Measurements from ENCODE around the gene ALDH4A1.
"Not testable (repeated sequence)": the region's sequence is repeated elsewhere in the genome, so short reads cannot be mapped to it uniquely, and the experiment has no call there.

ALDH4A1 gene

DNA sequence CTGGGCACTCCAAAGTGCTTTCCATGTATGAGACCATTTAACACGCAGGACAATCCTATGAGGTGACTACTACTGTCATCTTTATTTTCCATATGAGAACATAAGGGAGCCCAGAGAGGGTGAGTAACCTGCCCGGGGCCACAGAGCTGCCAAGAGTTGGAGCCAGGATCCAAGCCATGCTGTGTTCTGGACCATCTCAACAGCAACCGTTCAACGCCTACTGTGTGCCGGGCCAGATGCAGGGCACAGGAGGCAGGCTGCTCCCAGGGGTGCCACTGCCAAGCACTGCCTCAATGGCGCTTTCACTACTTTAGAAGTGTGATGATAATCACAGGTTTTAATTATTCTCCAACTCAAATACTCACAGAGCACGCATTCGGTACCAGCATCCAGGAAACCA lies 3.8 kb downstream of the ALDH4A1 start:
- DNase-seq: no peak

DNA sequence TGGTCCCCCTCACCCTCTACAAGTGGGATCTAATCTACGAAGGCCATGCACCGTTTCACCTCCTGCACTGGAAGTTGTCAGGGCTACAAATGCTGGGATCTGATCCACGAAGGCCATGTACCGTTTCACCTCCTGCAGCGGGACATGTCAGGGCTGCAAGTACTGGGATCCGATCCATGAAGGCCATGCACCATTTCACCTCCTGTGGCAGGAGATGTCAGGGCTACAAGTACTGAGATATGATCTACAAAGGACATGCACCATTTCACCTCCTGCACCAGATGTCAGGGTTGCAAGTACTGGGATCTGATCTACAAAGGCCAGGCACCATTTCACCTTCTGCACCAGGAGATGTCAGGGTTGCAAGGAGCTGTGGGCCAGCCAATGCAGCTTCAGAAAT lies 7.0 kb downstream of the ALDH4A1 start:
- no peak for DNase-seq

DNA sequence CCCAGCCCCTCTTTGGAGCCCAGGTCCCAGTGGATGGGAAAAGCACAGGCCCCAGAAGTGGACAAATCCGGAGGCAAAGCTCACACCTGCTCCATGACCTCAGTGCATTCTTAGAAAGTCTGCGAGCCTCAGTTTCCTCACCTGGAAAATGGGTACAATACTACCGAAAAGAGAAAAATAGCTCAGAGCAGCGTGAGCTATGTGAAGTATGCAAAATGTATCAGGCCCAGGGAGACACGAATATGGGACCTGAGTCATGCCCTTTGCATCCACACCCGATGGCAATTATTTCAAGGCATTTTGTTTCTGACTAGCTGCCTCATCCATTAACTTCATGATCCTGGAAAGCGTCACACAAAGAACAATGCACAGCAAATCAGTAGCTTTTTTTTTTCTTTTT lies 9.2 kb downstream of the ALDH4A1 start:
- DNase-seq: no peak

DNA sequence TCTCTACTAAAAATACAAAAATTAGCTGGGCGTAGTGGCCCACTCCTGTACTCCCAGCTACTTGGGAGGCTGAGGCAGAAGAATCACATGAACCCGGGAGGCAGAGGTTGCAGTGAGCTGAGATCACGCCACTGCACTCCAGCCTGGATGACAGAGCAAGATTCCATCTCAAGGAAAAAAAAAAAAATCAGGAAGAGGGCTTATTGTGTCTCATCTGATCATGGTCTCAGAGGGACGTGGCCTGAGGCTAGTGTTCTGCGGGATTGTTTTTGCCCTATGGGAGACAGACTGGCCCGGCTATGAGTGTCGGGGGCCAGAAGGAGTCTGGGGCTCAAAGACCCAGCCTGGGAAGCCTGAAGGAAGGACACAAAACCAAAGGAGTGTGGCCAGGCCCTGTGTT lies 10.5 kb downstream of the ALDH4A1 start:
- not testable (repeated sequence) for DNase-seq

DNA sequence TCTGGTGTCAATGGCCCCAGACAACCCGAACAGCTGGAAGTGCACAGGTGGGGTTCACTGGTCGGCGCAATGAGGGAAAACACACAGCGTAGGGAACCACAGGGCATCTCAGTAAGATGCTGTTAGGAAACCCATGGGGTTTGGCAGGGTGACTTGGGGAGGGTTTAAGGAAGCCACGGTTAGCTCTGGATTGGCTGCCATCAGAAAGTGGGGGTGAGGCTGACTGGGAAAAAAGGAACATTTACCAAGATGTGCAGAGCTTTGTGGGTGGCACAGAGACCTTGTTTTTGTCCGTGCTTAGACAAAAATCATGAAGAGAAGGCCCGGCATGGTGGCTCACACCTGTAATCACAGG lies 11.0 kb downstream of the ALDH4A1 start:
- no peak for DNase-seq

DNA sequence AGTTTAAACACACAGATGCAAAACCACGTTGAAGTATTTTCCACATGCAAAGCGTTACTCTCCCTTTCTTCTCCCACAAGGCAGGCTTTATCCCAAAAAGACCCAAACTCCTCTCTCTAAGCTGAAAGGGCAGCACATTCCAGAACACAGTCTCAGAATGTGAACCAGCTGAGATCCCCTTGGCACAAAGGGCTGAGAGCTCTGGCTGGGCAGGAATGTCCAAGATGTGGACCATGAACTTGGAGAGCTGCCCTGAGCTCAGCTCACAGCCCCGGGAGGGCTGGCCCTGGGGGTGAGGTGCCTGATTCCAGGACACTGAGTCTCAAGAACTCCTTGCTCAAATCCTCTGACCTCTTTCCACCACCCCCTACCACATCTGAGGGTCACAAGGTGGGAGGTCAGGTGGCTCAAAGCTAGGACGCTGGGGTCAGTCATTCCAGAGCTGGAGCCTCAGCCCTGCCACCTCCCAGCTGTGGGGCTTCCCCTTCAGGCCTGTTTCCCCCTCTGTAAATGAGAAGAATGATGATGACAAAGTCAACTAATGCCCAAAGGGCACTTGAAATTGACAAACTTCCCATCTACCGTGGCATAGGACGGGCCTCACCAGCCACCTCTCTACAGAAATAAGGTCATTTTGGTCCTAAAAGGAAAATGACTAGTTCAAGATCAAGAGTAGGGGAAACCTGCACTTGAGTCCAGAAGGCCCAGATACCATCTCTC lies 11.5 kb downstream of the ALDH4A1 start:
- DNase-seq: no peak

DNA sequence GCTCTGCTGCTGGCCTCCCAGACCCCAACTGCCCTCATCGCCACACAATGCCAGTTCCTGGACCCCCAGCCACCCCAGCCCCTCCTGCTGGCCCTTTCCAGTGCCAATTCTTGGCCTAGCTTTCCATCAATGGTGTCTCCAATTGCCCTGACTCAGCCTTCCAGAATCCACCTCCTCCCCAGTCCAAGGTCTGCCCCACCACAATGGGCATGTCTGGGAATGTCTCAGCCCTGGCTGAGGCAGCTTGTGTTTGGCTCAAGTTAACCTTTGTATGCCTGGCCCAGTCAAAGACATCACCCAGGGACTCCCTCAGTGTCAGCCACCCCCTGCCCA lies 16.4 kb downstream of the ALDH4A1 start:
- no peak for DNase-seq

DNA sequence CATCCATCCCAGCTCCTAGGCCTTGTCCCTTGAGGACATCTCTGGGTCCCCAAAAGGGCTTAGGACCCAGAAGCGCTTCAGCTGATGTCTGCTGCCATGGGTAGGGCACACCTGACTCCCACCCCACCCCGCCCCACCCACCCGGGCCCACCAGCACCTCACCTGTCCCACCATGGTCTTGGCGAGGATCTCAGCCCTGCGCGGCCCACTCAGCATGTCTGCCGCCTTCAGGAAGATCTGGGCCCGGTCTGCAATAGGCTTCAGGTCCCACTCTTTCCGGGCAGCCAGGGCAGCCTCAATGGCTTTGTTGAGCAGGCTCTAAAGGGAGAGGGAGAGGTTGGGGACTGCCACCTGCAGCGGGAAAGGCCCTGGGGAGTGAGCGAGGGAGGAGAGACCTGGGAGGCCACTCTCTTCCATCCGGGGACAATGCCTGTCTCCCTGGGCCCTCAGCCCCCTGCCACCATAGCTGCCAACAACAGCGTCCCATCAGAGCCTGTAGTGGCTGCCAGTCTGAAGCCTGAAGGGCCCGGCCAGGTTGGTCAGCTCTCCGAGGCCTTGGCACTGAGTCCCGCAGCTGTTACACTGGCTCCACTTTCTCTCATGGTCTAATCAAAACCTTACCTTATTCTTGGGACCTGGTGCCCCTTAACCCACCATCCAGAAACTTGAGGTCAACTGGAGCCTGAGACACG lies 16.9 kb downstream of the ALDH4A1 start:
- DNase-seq: no peak

DNA sequence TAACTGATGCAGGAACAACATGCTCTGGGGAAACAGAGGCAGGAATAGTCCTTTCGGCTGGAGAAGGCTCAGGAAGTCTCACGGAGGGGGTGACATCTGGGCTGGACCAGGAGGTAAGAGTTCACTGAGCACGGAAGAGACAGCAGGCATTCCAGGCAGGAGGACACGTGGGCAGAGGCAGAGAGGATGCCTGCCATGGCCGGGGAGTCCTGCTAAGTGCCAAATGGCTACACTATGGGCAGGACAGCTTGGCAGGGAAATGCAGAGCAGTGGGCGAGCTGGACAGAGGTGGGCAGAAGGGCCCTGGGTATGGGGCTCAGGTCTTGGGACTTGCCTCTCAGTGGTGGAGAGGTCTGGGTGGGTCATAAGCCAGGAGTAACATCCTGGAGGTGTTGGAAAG lies 17.6 kb downstream of the ALDH4A1 start:
- no peak for DNase-seq

DNA sequence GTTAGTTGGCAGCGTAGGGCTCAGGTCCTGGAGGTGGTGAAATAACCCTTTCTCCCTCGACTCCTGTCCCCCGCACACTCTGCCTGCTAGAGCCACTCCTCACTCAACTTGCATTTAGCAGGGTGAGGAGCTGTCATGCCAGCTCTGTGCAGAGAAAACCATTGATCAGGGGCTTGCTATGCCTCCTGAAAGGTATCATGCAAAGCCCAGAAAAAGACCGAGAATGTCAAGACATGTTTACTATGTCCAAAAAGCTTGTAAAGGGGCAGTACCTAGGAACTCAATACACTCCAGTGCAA lies 18.0 kb downstream of the ALDH4A1 start:
- DNase-seq: no peak

DNA sequence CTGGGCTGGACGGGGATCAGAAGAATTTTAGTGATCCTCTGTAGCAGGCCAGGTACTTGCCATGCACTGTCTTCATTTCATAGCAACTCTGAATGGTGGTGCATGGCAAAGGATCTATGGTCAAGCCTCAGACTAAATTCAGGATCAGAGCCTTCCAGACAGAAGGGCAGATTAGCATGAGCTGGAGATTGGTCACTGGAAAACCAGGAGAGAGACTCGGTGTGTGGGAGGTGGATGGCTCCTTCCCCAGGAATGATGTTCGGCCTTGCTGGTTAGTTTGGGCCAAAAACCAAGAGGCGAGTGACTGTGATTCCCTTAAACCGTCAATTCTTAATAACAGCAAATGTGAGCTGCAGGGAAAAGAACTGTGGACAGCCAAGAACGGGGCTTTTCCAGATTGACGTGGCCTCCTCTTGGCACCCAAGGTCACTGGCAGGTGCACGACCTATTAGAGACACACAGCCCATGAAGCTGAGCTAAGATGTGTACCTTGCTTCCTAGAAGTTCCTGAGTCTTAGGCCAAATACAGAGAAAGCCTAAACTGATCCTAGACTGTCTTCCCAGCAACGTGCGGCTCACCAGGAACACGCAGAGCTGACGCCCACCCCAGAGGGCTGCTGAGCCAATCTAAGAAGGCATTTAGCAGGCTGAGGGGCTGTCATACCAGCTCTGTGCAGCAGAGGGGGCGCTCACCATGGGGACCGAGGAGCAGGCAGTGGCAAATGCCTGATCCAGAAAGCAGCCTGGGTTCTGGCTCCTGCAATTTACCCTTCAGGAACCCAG lies 18.5 kb downstream of the ALDH4A1 start:
- DNase-seq: peak; percentile 74

DNA sequence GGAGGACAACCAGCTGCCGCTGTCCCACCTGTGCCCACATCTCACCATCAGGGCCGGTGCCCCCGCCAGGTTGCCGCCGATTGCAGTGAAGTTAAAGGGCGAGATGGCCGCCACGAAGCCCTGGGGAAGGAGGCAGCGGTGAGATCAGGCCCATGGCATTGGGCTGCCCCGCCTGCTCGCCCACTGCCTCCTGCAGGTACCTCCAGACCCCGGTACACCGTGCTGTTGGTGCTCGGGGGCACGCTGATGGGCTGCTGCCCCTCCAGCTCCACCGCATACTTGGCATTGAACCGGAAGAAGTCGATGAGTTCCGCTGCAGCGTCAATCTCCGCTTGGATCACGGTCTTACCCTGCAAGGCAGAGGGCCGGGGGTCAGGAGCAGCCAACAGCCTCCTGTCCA lies 19.3 kb downstream of the ALDH4A1 start:
- no peak for DNase-seq

DNA sequence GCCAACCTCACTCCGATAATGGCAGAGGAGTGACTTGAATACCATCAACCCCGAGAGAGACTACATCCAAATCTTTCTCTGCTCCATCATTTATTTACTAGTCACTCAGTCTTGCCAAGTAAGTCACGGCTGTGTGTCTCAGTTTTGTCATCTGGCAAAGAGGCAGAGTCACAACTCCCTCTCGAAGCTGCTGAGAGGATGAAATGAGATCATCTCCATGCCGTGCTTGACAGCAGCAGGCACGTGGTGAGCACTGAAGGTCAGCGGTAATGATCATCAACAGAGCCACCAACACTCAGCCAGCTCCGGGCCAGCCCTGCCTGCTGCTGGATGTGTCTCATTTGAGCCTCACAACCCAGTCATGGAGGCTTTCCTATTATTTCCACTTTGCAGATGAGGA lies 19.9 kb downstream of the ALDH4A1 start:
- no peak for DNase-seq

DNA sequence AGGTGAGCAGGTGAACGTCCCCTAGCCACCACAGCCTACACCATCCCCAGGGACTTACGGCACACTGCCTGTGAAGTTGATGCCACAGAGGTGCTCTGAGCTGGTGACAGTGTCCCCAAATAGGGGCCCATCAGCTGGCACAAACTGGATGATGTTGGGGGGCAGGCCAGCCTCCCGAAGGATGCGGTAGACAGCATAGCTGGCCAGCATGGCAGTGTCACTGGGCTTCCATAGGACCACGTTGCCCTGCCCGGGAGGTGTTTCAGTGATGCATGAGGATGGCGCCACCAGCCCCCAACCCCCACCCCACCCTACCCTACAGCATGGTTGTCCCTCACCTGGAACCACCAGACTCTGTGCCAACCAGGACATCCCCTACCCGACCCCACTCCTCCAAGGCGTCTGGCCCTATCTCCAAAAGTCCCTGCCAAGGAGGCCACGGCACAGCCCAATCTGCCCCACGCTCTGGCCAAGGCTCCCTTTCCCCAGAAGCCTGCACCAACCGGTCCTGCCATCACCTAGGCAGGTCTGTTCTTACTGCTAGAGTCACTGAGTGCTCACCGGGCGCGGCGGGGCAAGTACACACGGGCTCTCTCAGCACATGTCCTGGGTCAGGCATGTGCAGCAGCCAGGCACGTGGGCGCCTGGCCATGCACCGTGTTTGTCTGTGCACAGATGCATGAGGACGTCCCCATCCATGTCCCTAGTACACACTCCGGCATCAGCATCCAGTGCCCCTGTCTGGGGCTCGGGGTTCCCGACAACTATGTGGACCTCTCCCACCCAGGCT lies 20.5 kb downstream of the ALDH4A1 start:
- DNase-seq: no peak

DNA sequence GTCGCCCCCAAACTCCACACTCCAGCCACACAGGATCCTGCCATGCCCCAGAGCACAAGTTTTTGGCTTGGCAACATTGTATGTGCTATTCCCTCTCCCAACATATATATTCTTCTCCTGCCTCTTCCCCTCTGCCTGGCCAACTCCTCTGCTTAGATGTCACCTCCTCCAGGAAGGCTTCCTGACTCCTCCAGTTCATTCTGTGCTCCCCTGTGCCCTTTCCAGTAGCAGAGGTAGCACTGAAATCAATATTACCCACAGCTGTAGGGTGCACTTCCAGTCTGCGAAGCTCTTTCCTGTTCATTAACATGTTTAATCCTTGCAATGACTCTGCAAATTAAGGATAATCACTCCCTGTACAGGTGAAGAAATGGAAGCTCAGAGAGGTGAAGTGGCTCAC lies 21.2 kb downstream of the ALDH4A1 start:
- no peak for DNase-seq

DNA sequence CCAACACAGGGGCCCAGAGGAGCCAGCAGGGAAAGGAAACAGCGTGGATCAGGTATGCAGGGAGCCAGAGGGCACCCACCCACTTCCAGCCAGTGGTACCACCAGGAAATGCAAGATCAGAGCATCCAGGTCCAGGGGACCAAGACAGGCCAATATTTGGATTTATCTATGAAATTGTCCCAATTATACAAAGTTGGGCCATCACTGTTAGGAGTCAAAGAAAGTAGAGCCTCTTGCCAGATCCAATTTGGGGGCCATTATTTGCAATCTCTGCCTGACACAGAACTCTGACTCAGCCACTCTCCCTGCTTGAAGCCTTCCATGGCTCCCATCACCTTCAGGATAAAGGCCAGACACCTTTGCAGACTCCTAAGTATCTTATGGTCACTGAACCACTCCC lies 21.8 kb downstream of the ALDH4A1 start:
- no peak for DNase-seq

DNA sequence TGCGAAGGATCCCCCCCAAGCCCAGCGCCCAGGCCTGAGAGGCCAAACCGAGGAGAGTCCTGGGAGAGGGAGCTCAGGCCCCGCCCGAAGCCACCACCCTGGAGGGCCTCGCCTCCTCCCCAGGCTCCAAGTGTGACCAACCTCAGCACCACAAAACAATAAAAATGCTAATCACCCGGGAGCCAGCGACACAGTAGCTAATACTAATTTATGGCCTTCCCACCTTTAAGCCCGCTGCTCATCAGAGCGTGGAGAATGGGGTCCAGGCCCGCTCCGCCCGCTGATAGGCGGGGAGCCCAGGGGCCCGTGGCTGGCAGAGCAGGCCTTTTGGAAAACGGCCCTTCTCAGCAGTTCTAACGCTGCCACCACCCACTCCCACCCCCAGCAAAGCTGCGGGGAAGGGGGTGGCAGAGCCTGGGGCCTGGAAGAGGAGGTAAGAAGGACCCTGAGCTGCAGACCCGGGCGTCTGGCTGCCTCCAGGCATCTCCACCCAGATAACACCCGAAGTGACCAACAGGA lies 22.5 kb downstream of the ALDH4A1 start:
- no peak for DNase-seq

DNA sequence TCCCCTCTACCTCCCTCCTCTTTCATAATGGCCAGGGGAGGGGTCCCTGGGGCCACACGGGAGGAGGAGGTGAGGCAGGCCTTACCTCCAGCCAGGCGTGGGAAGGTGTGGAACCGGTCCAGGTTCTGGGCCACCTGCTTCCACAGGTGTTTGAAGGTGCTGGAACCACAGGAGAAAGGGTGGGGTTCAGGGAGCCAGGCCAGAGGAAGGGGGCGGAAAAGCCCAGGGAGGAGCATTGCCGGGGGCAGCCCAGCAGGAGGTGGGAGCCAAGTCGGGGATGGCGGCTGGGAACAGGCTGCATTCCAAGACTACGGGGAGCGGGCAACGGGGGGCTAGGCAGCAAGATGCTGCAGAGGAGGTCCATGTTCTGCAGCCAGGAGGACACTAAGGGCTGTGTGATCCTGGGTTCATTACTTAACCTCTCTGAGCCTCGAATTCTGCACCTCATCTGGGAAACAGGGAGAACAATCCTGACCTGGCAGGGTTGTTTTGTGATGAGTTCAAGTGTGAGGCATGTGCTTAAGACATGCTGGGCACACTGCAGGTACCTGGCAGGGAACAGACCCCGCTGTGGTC lies 23.1 kb downstream of the ALDH4A1 start:
- DNase-seq: no peak

DNA sequence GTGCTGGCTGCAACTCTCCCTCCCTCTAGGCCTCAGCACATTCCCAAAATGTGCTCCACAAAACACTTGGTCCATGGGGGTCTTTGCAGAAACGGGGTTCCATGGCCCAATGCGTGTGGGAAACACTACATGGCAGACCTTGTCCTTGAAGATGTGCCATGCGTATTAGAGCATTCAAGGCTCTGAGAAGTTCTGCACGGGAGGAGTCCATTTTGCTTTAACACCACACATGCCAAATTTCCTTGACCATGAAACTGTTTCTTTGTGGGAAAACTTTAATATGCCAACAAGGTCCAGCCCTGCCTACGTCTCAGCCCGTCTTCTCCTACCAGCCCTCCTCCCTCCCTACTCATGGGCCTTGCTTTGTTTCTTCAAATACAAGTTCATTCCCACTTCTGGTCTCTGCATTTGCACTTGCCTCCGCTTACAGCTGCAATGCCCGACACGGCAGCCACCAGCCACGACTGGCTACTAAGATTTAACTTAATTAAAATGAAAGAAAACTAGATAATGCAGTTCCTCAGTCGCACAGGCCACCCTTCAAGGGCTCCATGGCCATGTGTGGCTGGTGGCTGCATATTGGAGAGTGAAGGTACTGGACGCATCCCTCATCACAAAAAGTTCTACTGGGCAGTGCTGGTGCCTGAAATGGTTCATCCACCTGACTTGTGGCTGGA lies 23.7 kb downstream of the ALDH4A1 start:
- no peak for DNase-seq

DNA sequence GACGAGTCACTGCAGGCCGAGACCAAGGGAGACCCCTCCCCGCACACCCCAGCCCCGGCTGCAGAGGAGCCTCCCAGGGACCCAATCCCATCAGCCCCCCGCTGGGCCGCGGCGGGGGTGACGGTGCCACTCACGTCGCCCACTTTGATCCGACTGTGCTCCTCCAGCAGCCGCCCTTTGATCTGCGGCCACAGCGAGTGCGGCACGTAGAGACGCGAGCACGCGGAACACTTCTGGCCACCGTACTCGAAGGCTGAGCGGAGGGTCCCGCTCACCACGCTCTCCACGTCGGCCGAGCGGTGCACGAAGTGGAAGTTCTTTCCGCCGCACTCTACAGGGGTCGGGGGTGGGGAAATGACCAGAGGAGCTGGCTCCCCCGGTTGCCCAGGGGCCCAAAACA lies 25.1 kb downstream of the ALDH4A1 start:
- no peak for DNase-seq

DNA sequence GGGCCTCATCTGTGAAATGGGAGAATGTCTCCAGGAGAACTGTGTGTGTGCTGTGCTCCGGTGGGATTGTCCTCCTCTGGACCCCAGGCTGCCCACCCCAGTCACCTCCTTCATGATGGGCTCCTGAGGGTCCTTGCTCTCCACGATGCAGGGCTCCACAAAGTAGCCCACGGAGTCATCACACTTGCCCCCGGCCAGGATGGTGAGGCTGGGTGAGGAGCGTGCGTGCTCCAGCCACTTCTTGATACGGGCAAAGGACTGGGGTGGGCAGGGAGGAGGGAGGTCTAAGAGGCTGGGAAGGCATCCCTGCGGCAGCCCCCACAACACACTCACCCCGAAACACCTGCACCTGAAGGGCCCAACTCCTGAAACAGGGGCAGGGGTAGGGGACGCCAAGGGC lies 26.1 kb downstream of the ALDH4A1 start:
- no peak for DNase-seq

DNA sequence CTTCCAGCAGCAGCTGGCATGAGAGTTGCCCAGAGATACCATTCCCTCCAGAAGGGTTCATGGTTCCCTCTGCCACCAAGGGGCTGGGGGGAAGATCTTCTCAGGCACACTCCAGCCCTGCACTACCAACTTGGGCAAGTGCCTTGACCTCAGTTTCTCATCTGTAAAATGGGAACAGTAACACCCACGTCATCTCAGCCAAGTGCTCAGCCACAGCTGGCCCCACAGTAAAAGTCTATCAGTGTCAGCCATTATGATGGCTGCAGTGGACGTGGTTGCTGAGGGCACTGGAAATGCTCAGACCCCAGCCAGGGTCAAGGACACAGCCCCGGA lies 26.6 kb downstream of the ALDH4A1 start:
- DNase-seq: no peak

Data from activated naive CD4-positive, alpha-beta T cell treated with anti-CD3 and anti-CD28 coated beads, Interleukin-2, amount 50 U/mL, for 16 hours (primary cell).